IPS DF 6.9 (cell line): ENCODE data around the gene TOX2.
"Not testable (repeated sequence)": the region's sequence is repeated elsewhere in the genome, so short reads cannot be mapped to it uniquely, and the experiment has no call there.

Source experiments
- DNase-seq: peaks from one replicate; pipeline ENCODE4 v3.0.0-alpha.2; 2013; ENCODE audit warnings: low read depth, low spot score
- H3K27ac ChIP-seq: one replicate; pipeline ENCODE4 v1.5.1; 2013; ENCODE audit warnings: low read length, control low read depth
- H3K27me3 ChIP-seq: 2 replicates; pipeline ENCODE4 v1.6.1; 2013; ENCODE audit warnings: mild to moderate bottlenecking, low read length; ENCODE audit not compliant: control insufficient read depth, insufficient read depth
- H3K36me3 ChIP-seq: 2 replicates; pipeline ENCODE4 v1.6.1; 2013; ENCODE audit warnings: low read length; ENCODE audit not compliant: control insufficient read depth, insufficient read depth
- H3K4me1 ChIP-seq: 2 replicates; pipeline ENCODE4 v1.6.1; 2013; ENCODE audit warnings: low read length; ENCODE audit not compliant: control insufficient read depth, insufficient read depth
- H3K4me3 ChIP-seq: 2 replicates; pipeline ENCODE4 v1.5.1; 2013; ENCODE audit warnings: mild to moderate bottlenecking, low read length
- H3K9me3 ChIP-seq: 2 replicates; pipeline ENCODE4 v1.6.1; 2013; ENCODE audit warnings: low read length, inconsistent platforms; ENCODE audit not compliant: control insufficient read depth, insufficient read depth
- WGBS: extraction: QIAGEN DNeasy Blood & Tissue Kit; methylation state at CpG from one replicate; pipeline ENCODE4 v1.1.7; 2013; ENCODE audit warnings: mixed read lengths, missing lambda C conversion rate; ENCODE audit not compliant: insufficient read length, insufficient coverage; 5-methylcytosine and 5-hydroxymethylcytosine counted together

Gene TOX2

GRCh38 chr20:44041001-44041400 is 126.3 kb downstream of the TOX2 start:
- no peaks in the 10 kb centered on the region for H3K4me1 ChIP-seq

DNA sequence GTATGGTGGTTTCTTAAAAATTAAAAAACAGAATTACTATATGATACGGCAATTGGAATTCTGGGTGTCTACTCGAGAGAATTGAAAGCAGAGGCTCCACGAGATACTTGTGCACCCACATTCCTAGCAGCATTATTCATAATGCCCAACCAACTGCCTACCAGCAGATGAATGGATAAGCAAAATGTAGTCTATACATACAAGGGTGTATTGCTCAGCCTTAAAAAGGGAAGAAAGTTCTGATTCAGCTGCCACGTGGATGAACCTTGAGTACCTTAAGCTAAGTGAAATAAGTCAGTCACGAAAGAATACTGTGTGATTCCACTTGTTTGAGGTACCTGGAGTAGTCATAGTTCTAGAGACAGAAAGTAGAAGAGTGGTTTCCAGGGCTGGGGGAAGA is 130.1 kb downstream of the TOX2 start:
- H3K27ac ChIP-seq, H3K9me3 ChIP-seq, DNase-seq, H3K36me3 ChIP-seq, H3K4me3 ChIP-seq, H3K27me3 ChIP-seq, H3K4me1 ChIP-seq: not testable (repeated sequence)
- WGBS = no CpG with 5 or more reads among the region's 5 CpGs

More at GRCh38 chr20:44041001-44041400, 126.3 kb downstream of the TOX2 start:
- Histone ChIP-seq H3K36me3 (peaks cover 3% of the 10 kb centered on the region; the same call in 1 of the 2 replicates), H3K27me3 (0 out of 2 replicates have a peak, but pooled peaks cover 1% of the 10 kb centered on the region), H3K27ac (no peak overlapping the region), H3K4me3 (no peak overlapping the region), H3K9me3 (no peaks in the 10 kb centered on the region)
- no peak for DNase-seq
- WGBS = no CpG with 5 or more reads among the region's 8 CpGs

- H3K36me3 ChIP-seq = no peaks in the 10 kb centered on the region
- no peaks in the 10 kb centered on the region for H3K27me3 ChIP-seq
- H3K9me3 ChIP-seq = no peaks in the 10 kb centered on the region
- H3K4me3 ChIP-seq = no peak overlapping the region
- DNase-seq = no peak
- no peaks in the 10 kb centered on the region; the same call in 1 of the 2 replicates for H3K4me1 ChIP-seq
- WGBS = no CpG with 5 or more reads among the region's 2 CpGs
- H3K27ac ChIP-seq = no peak overlapping the region
Measured at GRCh38 chr20:44050327-44050726, 135.7 kb downstream of the TOX2 start.

DNA sequence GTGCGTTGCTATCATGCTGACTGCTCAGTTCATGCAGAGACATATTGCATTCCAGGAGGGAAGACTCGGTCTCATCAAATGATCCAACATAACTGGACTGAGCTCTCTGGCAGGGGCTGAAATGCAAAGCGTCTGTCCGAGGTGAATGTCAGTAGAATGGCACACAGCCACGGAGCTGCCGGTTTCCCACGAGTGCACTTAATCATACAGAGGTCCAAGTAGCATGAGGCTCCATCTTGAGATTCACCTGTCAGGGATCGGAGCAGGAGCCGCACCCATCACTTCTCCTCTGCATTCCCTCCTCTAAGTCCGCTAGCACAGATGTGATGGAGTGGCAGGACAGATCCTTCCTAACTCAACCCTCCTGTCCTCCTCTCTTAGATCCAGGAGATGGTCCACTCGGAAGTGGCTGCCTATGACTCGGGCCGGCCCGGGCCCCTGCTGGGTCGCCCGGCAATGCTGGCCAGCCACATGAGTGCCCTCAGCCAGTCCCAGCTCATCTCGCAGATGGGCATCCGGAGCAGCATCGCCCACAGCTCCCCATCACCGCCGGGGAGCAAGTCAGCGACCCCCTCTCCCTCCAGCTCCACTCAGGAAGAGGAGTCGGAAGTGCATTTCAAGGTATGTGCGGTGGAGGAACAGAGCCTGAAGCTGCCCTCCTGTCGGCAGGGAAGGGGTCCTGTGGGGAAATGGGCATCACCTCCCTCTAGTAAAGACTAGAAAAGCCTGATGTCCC is 136.4 kb downstream of the TOX2 start:
- Histone ChIP-seq H3K9me3 (no peaks in the 10 kb centered on the region), H3K36me3 (no peaks in the 10 kb centered on the region), H3K27ac (no peak overlapping the region), H3K4me1 (no peaks in the 10 kb centered on the region; the same call in 1 of the 2 replicates), H3K4me3 (no peak overlapping the region), H3K27me3 (no peaks in the 10 kb centered on the region)
- WGBS = no CpG with 5 or more reads among the region's 25 CpGs
- DNase-seq = no peak

DNA sequence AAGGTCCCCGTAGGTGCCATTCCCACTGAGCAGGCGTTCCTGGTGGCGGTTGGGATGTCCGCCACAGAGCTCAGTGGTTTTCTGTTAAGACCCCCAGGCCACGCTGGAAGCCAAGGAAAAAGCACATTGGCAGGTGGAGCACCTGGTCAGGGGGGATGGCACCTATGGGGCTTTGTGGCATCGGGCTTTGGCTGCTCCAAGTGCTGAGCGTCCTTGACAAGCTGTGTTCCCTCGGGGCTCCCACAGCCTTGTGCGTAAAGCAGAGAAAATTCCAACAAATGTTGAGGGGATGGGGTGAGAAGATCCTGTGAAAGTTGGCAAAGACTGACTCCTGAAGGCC is 137.0 kb downstream of the TOX2 start:
- Histone ChIP-seq H3K4me1 (no peaks in the 10 kb centered on the region; the same call in 1 of the 2 replicates), H3K27ac (no peak overlapping the region), H3K27me3 (no peaks in the 10 kb centered on the region), H3K9me3 (no peaks in the 10 kb centered on the region), H3K4me3 (no peak overlapping the region), H3K36me3 (no peaks in the 10 kb centered on the region)
- DNase-seq = no peak
- no CpG with 5 or more reads among the region's 9 CpGs for whole genome bisulfite sequencing

GRCh38 chr20:44052166-44052565 is 137.5 kb downstream of the TOX2 start:
- no peaks in the 10 kb centered on the region for H3K9me3 ChIP-seq
- no peaks in the 10 kb centered on the region for H3K36me3 ChIP-seq
- H3K4me1 ChIP-seq = no peaks in the 10 kb centered on the region; the same call in 1 of the 2 replicates
- H3K27ac ChIP-seq = no peak overlapping the region
- DNase-seq = no peak
- no peak overlapping the region for H3K4me3 ChIP-seq
- H3K27me3 ChIP-seq = no peaks in the 10 kb centered on the region
- no CpG with 5 or more reads among the region's 10 CpGs for WGBS

DNA sequence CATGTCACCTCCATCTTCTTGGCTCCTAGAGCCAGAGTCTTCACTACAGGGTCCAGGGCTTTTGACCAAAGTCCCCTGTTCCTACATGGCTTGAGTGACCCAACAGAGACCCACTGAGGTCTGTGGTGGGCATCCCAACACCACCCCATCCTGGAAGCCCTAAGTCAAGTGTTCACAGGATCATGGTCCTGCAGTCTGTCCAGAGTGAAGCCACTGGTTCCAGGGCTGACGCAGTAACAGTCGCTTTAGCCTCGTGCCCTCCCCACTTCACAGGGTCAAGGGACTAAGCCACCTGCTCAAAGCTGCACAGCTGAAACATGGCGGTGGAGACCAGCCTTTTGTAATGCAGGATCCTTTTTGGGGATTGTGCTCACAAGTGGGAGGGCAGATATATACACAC is 138.4 kb downstream of the TOX2 start:
- H3K36me3 ChIP-seq = no peaks in the 10 kb centered on the region
- no peak overlapping the region for H3K27ac ChIP-seq
- no peaks in the 10 kb centered on the region for H3K9me3 ChIP-seq
- WGBS = no CpG with 5 or more reads among the region's 4 CpGs
- no peak overlapping the region for H3K4me3 ChIP-seq
- DNase-seq = no peak
- H3K4me1 ChIP-seq = no peaks in the 10 kb centered on the region; the same call in 1 of the 2 replicates
- no peaks in the 10 kb centered on the region for H3K27me3 ChIP-seq

GRCh38 chr20:44054118-44054517 is 139.5 kb downstream of the TOX2 start:
- WGBS = no CpG with 5 or more reads among the region's 16 CpGs
- Histone ChIP-seq H3K27ac (no peak overlapping the region), H3K9me3 (no peaks in the 10 kb centered on the region), H3K36me3 (no peaks in the 10 kb centered on the region), H3K27me3 (no peaks in the 10 kb centered on the region), H3K4me1 (no peaks in the 10 kb centered on the region), H3K4me3 (no peak overlapping the region)
- DNase-seq = no peak

- no peak overlapping the region for H3K4me3 ChIP-seq
- H3K27me3 ChIP-seq = no peaks in the 10 kb centered on the region
- H3K4me1 ChIP-seq = no peaks in the 10 kb centered on the region
- no peak overlapping the region for H3K27ac ChIP-seq
- WGBS = no CpG with 5 or more reads among the region's 3 CpGs
- DNase-seq = no peak
- no peaks in the 10 kb centered on the region for H3K36me3 ChIP-seq
- H3K9me3 ChIP-seq = no peaks in the 10 kb centered on the region
Measured at GRCh38 chr20:44054849-44055248, 140.2 kb downstream of the TOX2 start.

DNA sequence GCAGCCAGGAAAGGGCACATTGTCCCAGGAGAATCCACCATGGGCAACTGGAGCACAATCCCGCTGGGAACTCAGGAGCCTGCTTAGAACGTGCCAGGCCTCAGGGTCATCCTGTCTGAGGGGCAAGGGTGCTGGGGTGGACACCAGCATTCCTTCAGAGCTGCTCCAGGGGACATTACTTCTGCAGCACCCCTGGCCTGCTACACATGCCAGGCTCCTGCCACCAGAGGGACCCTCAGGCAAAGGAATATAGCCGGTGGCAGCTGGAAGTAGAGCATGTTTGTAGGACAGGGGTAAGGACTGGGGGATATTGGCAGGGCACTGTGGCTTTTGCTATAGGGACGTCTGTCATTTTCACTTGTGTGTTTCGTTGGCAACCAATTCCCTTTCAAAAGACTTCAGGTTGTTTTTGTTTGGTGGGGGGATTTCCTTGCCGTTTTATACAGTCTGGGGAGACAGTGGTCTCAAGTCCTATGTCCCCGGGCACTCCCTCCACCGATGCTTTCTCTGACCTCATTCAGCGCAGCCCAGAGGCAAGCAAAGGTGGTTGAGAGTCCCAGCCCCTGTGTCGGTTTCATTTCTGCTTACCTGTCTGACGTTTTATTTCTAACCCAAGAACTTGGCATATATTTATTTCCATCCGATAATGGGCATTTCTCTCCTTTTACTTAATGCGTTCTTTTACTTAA is 141.5 kb downstream of the TOX2 start:
- DNase-seq = peak; percentile 31
- no peaks in the 10 kb centered on the region for H3K4me1 ChIP-seq
- no peaks in the 10 kb centered on the region for H3K36me3 ChIP-seq
- no peaks in the 10 kb centered on the region for H3K9me3 ChIP-seq
- WGBS = no CpG with 5 or more reads among the region's 13 CpGs
- no peaks in the 10 kb centered on the region for H3K27me3 ChIP-seq
- H3K27ac ChIP-seq = no peak overlapping the region
- no peak overlapping the region for H3K4me3 ChIP-seq
